Ovary (tissue), 9 donors: ENCODE data around the gene CFAP61. TPM values are rescaled to one million over a fixed set of nuclear protein-coding genes. Genes with fewer than 3 reads are reported as not detected.
"Not testable (repeated sequence)": the region's sequence is repeated elsewhere in the genome, so short reads cannot be mapped to it uniquely, and the experiment has no call there.

Experiments used
- DNase-seq, 5 donors: peaks; one replicate each; pipeline ENCODE4 v3.0.0-alpha.2; 2019 to 2020
- H3K27ac ChIP-seq, 2 donors: fragments of 200-600 bp; one replicate each; pipeline versions ENCODE4 v1.5.1 to v1.8.0; 2019 to 2022
- H3K27me3 ChIP-seq: fragments of 200-600 bp; one replicate; pipeline ENCODE4 v1.8.0; 2022
- H3K36me3 ChIP-seq: fragments of 200-600 bp; sonication (generic); one replicate; pipeline ENCODE4 v1.5.1; 2019
- H3K4me1 ChIP-seq: one replicate; pipeline ENCODE4 v1.8.1; 2013; ENCODE audit warnings: mild to moderate bottlenecking, moderate library complexity; ENCODE audit not compliant: insufficient read depth
- H3K4me3 ChIP-seq: fragments of 200-600 bp; sonication (generic); one replicate; pipeline ENCODE4 v1.5.1; 2017
- H3K9me3 ChIP-seq, 2 donors: fragments of 200-600 bp in 1 of 2; sonication (generic) in 1 of 2; one replicate each; pipeline versions ENCODE4 v1.5.1 to v1.8.1; 2013 to 2019; ENCODE audit warnings: mild to moderate bottlenecking in 1 of 2, moderate library complexity in 1 of 2
- CTCF ChIP-seq, 3 donors: fragments of 450-650 bp in 2 of 3; fragments of 200-600 bp in 1 of 3; IDR thresholded peaks; one replicate each; pipeline versions ENCODE4 v1.5.1 to v1.8.0; 2016 to 2022; ENCODE audit warnings: antibody characterized with exemption in 3 of 3, mild to moderate bottlenecking in 1 of 3
- EP300 ChIP-seq: sonication (generic); formaldehyde crosslinking; IDR thresholded peaks from one replicate; pipeline ENCODE4 v1.6.1; 2017; ENCODE audit warnings: antibody characterized with exemption
- POLR2A ChIP-seq: fragments of 450-650 bp; IDR thresholded peaks from one replicate; pipeline ENCODE4 v1.6.1; 2017; ENCODE audit warnings: antibody characterized with exemption, mild to moderate bottlenecking, moderate library complexity
- WGBS, 3 donors: extraction: QIAGEN DNeasy Blood & Tissue Kit in 1 of 3; methylation state at CpG; one replicate each; pipeline versions ENCODE4 v1.1.5 to v1.1.7; 2013 to 2017; 5-methylcytosine and 5-hydroxymethylcytosine counted together
- intact Hi-C, 4 donors: fragments of 100-400 bp; cut with DNase I; formaldehyde crosslinking; loops; one replicate each; pipeline versions ENCODE4 v1.11.0 to v1.15.1; 2022 to 2023
- polyA plus RNA-seq, 2 donors: library from polyadenylated mRNA; stranded (reverse); fragments of 200-250 nt in 1 of 2; fragments of 350-450 nt in 1 of 2; fragmentation: Illumina TruSeq in 1 of 2; extraction: RNeasy Lipid Tissue Mini Kit (QIAGEN cat#74804) in 1 of 2; gene quantifications; one replicate each; pipeline ENCODE4 v1.2.3, GENCODE V29; 2013 to 2014
- total RNA-seq, 7 donors: library from RNA; depleted of rRNA in 2 of 7; stranded (reverse); fragments of >200 nt in 2 of 7; fragmentation: NEBNext Ultra II Directional in 3 of 7; extraction: Animal tissue kit (Norgen Biotek cat#: 25700) in 3 of 7; gene quantifications; one replicate each; pipeline versions ENCODE4 v1.1.0 to v1.2.4, GENCODE V29; 2016 to 2023
- donor health status: DM: no; HTN: no; CAD: no; lungs with moderate emphysema.
- donor health status: DM: no; HTN: no; CAD: no.
- donor health status: Bipolar disorder and iron deficiency.
- donor health status: DM: yes; HTN: yes; CAD: no.
- donor health status: DM: no; HTN: no; CAD: no.
- donor health status: DM: yes; HTN: yes; CAD: no.

CFAP61 gene
- total and polyA plus RNA-seq, 9 donors = 0.12 to 13.1 (median 0.96) TPM; not detected in 1

GRCh38 chr20:20353576-20353975 lies 301.2 kb downstream of the CFAP61 start:
- intact Hi-C loops = no loop called here
- H3K4me3 ChIP-seq = no peak overlapping the region
- TF ChIP-seq POLR2A = no peak
- no peak for TF ChIP-seq CTCF (IDR thresholded peaks at IDR 0.05)
- TF ChIP-seq EP300 = no peak
- H3K4me1 ChIP-seq = no peaks in the 10 kb centered on the region
- 73 to 84% (median 78%) methylated on average over 3 of the region's 3 CpGs for WGBS, 3 donors
- no peaks in the 10 kb centered on the region for H3K27me3 ChIP-seq
- no peaks in the 10 kb centered on the region for H3K9me3 ChIP-seq
- no peaks in the 10 kb centered on the region for H3K36me3 ChIP-seq
- H3K27ac ChIP-seq = no peak overlapping the region
- no peak for DNase-seq

DNA sequence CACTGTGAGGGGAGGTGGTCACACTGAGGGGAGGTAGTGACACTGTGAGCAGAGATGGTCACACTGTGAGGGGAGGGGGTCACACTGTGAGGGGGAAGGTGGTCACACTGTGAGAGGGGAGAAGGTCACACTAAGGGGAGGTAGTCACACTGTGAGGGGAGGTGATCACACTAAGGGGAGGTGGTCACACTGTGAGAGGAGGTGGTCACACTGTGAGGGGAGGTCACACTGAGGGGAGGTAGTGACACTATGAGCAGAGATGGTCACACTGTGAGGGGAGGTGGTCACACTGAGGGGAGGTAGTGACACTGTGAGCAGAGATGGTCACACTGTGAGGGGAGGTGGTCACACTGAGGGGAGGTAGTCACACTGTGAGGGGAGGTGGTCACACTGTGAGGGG lies 303.2 kb downstream of the CFAP61 start:
- H3K4me1 ChIP-seq, H3K27ac ChIP-seq, DNase-seq, H3K27me3 ChIP-seq, H3K9me3 ChIP-seq, H3K36me3 ChIP-seq, intact Hi-C loops, H3K4me3 ChIP-seq: not testable (repeated sequence)

GRCh38 chr20:20358801-20359200 lies 306.5 kb downstream of the CFAP61 start:
- intact Hi-C loops = no loop called here
- Histone ChIP-seq H3K27me3 (no peaks in the 10 kb centered on the region), H3K36me3 (no peaks in the 10 kb centered on the region), H3K4me1 (no peaks in the 10 kb centered on the region), H3K9me3 (no peaks in the 10 kb centered on the region), H3K27ac (no peak overlapping the region), H3K4me3 (no peak overlapping the region)
- DNase-seq = no peak
- no peak for TF ChIP-seq EP300
- TF ChIP-seq POLR2A = no peak
- no peak for TF ChIP-seq CTCF (IDR thresholded peaks at IDR 0.05)

- TF ChIP-seq EP300 = no peak
- no peak for TF ChIP-seq CTCF (IDR thresholded peaks at IDR 0.05)
- no peak for TF ChIP-seq POLR2A
- intact Hi-C loops = loop anchor here in 1 of 4 donors (10.0 kb wide), 1 partner anchor 215 kb away; no protein-coding TSS in a partner anchor
- WGBS, 3 donors = 78 to 82% (median 78%) methylated on average over 6 of the region's 6 CpGs
- Histone ChIP-seq H3K4me1 (no peaks in the 10 kb centered on the region), H3K27ac (no peak overlapping the region), H3K36me3 (no peaks in the 10 kb centered on the region), H3K4me3 (no peak overlapping the region), H3K27me3 (no peaks in the 10 kb centered on the region), H3K9me3 (no peaks in the 10 kb centered on the region)
- no peak for DNase-seq
These were observed 307.3 kb downstream of the CFAP61 start for GRCh38 chr20:20359628-20360027.

DNA sequence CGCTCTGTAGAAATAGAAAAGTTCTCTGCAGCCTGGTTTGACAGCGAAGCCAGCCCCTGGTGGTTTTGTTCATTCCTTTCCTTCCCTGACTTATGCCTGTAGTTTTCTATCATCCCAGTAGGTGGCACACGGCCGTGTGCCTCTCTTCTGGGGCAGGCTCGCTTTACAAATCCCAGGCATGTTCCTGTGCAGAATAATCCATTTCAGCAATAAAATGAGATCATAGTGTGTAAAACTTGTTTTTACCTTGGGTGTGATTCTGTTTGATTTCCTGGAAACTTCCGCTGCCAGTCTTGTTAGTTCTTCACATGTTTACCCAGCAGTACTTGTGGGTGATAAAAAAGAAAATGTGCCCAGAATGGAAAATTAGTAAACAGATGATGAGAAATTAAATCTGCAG lies 308.1 kb downstream of the CFAP61 start:
- 3 to 4% (median 3%) methylated on average over 6 of the region's 6 CpGs for WGBS, 3 donors
- Histone ChIP-seq H3K9me3 (no peaks in the 10 kb centered on the region), H3K4me3 (no peak overlapping the region), H3K27ac (no peak overlapping the region), H3K4me1 (no peaks in the 10 kb centered on the region), H3K27me3 (no peaks in the 10 kb centered on the region), H3K36me3 (no peaks in the 10 kb centered on the region)
- DNase-seq = no peak
- intact Hi-C loops = loop anchor here in 1 of 4 donors (10.0 kb wide), 1 partner anchor 214 kb away; no protein-coding TSS in a partner anchor
- TF ChIP-seq CTCF (IDR thresholded peaks at IDR 0.05) = peak in 1 of 3 donors; percentile 27
- no peak for TF ChIP-seq EP300
